ENCODE results near the gene C9orf85. TPM values are rescaled to one million over a fixed set of nuclear protein-coding genes. Genes with fewer than 3 reads are reported as not detected.
"Not testable (repeated sequence)": the region's sequence is repeated elsewhere in the genome, so short reads cannot be mapped to it uniquely, and the experiment has no call there.

Gene C9orf85
- total RNA-seq, 2 donors from 2014 or later: 7.5 to 9.3 TPM

DNA sequence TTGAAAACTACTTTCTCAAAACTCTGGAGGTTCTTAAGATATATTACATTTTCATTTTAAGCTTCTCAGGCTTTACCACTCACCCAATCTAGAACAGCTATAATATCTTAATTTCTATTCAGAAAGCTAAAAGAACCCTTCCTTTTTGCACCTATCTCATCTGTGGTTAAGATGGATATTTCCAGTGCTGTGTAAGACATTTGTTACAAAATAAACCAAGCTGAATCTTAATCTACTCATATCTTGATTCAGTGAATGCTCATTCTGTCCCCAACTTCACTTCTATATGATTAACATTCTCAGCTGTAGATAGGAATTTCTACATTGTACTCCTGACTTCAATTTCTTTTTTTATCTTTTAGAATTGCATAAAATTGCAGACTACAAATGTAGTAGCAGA is 15.5 kb upstream of the C9orf85 start:
- H3K4me1 Mint-ChIP-seq: peaks cover 18% of the 10 kb centered on the region
- H3K9me3 Mint-ChIP-seq: no peaks in the 10 kb centered on the region
- H3K27ac Mint-ChIP-seq: no peak overlapping the region
- DNase-seq: no peak
- Histone ChIP-seq H3K4me1 (ENCODE audit: control insufficient read depth, insufficient read depth, low read length) (peaks cover 2% of the 10 kb centered on the region), H3K4me3 (ENCODE audit: low read length) (no peak overlapping the region), H3K36me3 (ENCODE audit: control insufficient read depth, insufficient read depth, low read length) (peaks cover 24% of the 10 kb centered on the region), H3K27me3 (ENCODE audit: control insufficient read depth, insufficient read depth, low read length, poor library complexity, severe bottlenecking) (no peaks in the 10 kb centered on the region), H3K9ac (ENCODE audit: extremely low read depth, low read length, poor library complexity, severe bottlenecking) (no peak overlapping the region), H3K27ac (ENCODE audit: low read depth, low read length) (no peak overlapping the region), H3K9me3 (ENCODE audit: control insufficient read depth, low read length) (no peaks in the 10 kb centered on the region)
- H3K27me3 Mint-ChIP-seq (ENCODE audit: insufficient read depth): no peaks in the 10 kb centered on the region
- H3K4me3 Mint-ChIP-seq: no peak overlapping the region
- TF ChIP-seq, protein P1, sequence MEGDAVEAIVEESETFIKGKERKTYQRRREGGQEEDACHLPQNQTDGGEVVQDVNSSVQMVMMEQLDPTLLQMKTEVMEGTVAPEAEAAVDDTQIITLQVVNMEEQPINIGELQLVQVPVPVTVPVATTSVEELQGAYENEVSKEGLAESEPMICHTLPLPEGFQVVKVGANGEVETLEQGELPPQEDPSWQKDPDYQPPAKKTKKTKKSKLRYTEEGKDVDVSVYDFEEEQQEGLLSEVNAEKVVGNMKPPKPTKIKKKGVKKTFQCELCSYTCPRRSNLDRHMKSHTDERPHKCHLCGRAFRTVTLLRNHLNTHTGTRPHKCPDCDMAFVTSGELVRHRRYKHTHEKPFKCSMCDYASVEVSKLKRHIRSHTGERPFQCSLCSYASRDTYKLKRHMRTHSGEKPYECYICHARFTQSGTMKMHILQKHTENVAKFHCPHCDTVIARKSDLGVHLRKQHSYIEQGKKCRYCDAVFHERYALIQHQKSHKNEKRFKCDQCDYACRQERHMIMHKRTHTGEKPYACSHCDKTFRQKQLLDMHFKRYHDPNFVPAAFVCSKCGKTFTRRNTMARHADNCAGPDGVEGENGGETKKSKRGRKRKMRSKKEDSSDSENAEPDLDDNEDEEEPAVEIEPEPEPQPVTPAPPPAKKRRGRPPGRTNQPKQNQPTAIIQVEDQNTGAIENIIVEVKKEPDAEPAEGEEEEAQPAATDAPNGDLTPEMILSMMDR (conservative IDR thresholded peaks at IDR 0.05): no peak
- peaks cover 14% of the 10 kb centered on the region for H3K36me3 Mint-ChIP-seq (ENCODE audit: low read depth)

DNA sequence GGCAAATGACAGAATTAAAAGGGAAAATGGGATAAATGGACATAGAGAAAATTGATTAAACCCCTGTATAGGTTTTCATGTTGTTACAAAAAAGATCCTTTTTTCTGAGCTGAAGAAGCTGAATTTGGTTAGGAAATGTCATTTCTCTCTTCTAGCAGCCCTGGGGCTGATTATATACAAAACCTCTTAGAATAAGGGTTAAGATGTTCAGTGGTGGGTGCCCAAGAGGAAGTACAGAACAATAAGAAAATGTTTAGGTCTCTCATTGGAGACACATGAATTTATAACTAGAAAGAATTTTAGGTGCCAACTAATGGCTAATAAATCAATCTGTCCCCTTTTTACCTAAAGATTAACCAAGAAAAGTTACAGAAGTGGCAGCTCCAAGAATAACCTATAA is 14.7 kb upstream of the C9orf85 start:
- Histone ChIP-seq H3K4me1 (ENCODE audit: control insufficient read depth, insufficient read depth, low read length) (peaks cover 2% of the 10 kb centered on the region), H3K27ac (ENCODE audit: low read depth, low read length) (no peak overlapping the region), H3K27me3 (ENCODE audit: control insufficient read depth, insufficient read depth, low read length, poor library complexity, severe bottlenecking) (no peaks in the 10 kb centered on the region), H3K4me3 (ENCODE audit: low read length) (no peak overlapping the region), H3K36me3 (ENCODE audit: control insufficient read depth, insufficient read depth, low read length) (peaks cover 24% of the 10 kb centered on the region), H3K9ac (ENCODE audit: extremely low read depth, low read length, poor library complexity, severe bottlenecking) (no peak overlapping the region), H3K9me3 (ENCODE audit: control insufficient read depth, low read length) (no peaks in the 10 kb centered on the region)
- H3K36me3 Mint-ChIP-seq (ENCODE audit: low read depth): peaks cover 14% of the 10 kb centered on the region
- H3K27ac Mint-ChIP-seq: no peak overlapping the region
- TF ChIP-seq, protein P1 (conservative IDR thresholded peaks at IDR 0.05): no peak
- no peaks in the 10 kb centered on the region for H3K9me3 Mint-ChIP-seq
- no peak overlapping the region for H3K4me3 Mint-ChIP-seq
- no peaks in the 10 kb centered on the region for H3K27me3 Mint-ChIP-seq (ENCODE audit: insufficient read depth)
- peaks cover 24% of the 10 kb centered on the region for H3K4me1 Mint-ChIP-seq
- DNase-seq: no peak

- H3K27ac ChIP-seq (ENCODE audit: low read depth, low read length): no peak overlapping the region
- H3K4me3 Mint-ChIP-seq: no peak overlapping the region
- WGBS, 2 experiments (ENCODE audit: insufficient coverage in 1 of 2, insufficient read length in 1 of 2): no CpG with 5 or more reads among the region's 1 CpG
- H3K9me3 Mint-ChIP-seq: no peaks in the 10 kb centered on the region
- TF ChIP-seq, protein P1 (conservative IDR thresholded peaks at IDR 0.05): no peak
- H3K36me3 ChIP-seq (ENCODE audit: control insufficient read depth, insufficient read depth, low read length): peaks cover 24% of the 10 kb centered on the region
- H3K4me3 ChIP-seq (ENCODE audit: low read length): no peak overlapping the region
- no peaks in the 10 kb centered on the region for H3K9me3 ChIP-seq (ENCODE audit: control insufficient read depth, low read length)
- H3K9ac ChIP-seq (ENCODE audit: extremely low read depth, low read length, poor library complexity, severe bottlenecking): no peak overlapping the region
- peaks cover 5% of the 10 kb centered on the region for H3K4me1 ChIP-seq (ENCODE audit: control insufficient read depth, insufficient read depth, low read length)
- H3K27me3 Mint-ChIP-seq (ENCODE audit: insufficient read depth): no peaks in the 10 kb centered on the region
- no peak overlapping the region for H3K27ac Mint-ChIP-seq
- peaks cover 14% of the 10 kb centered on the region for H3K36me3 Mint-ChIP-seq (ENCODE audit: low read depth)
- no peak for DNase-seq
- no peaks in the 10 kb centered on the region for H3K27me3 ChIP-seq (ENCODE audit: control insufficient read depth, insufficient read depth, low read length, poor library complexity, severe bottlenecking)
- H3K4me1 Mint-ChIP-seq: peaks cover 31% of the 10 kb centered on the region
Observed at GRCh38 chr9:71897577-71897976, 13.9 kb upstream of the C9orf85 start.

DNA sequence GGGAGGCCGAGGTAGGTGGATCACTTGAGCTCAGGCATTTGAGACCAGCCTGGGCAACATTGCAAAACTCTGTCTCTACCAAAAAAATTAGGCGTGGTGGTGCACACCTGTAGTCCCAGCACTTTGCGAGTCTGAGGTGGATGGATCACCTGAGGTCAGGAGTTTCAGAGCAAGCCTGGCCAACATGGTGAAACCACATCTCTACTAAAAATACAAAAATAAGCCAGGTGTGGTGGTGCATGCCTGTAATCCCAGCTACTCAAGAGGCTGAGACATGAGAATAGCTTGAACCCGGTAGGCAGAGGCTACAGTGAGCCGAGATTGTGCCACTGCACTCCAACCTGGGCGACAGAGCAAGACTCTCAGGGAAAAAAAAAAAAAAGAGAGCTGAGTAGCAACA is 12.7 kb upstream of the C9orf85 start:
- not testable (repeated sequence) for H3K9me3 Mint-ChIP-seq; H3K36me3 Mint-ChIP-seq (ENCODE audit: low read depth); H3K27me3 Mint-ChIP-seq (ENCODE audit: insufficient read depth); H3K4me1 ChIP-seq (ENCODE audit: control insufficient read depth, insufficient read depth, low read length); H3K27ac ChIP-seq (ENCODE audit: low read depth, low read length); H3K4me3 Mint-ChIP-seq; H3K9ac ChIP-seq (ENCODE audit: extremely low read depth, low read length, poor library complexity, severe bottlenecking); H3K4me3 ChIP-seq (ENCODE audit: low read length); DNase-seq; H3K9me3 ChIP-seq (ENCODE audit: control insufficient read depth, low read length); H3K27me3 ChIP-seq (ENCODE audit: control insufficient read depth, insufficient read depth, low read length, poor library complexity, severe bottlenecking)
- peaks cover 24% of the 10 kb centered on the region for H3K36me3 ChIP-seq (ENCODE audit: control insufficient read depth, insufficient read depth, low read length)
- Mint-ChIP-seq H3K27ac (peak overlapping the region; percentile 55), H3K4me1 (peaks cover 43% of the 10 kb centered on the region)
- 93 to 97% methylated on average over 6 of the region's 6 CpGs for WGBS, 2 experiments (ENCODE audit: insufficient coverage in 1 of 2, insufficient read length in 1 of 2)
